ENCODE results near the gene ZNF98. TPM values are rescaled to one million over a fixed set of nuclear protein-coding genes. Genes with fewer than 3 reads are reported as not detected.

The ZNF98 gene
- total RNA-seq: not detected

DNA sequence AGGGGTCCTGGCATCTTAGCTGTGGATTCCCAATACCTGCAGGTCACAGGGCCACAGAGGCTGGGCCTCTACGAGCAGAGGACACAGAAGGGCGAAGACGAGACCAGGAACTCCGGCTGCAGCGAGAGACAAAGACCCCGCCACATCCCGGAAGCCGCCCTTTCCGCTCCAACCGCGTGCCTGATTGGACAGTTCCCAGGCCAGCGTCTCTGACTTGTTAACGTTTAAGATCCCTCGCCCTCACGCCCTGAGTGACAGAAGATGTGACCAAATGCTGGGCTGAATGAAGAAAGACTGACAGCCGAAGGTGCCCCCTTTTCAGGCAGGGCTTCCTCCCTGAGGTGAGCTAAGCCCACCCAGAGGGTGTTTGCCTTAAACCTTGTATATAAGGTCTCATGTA is at the start of gene ZNF98:
ZNF98 (minus strand) TSS at position 136 of the 400 bp plus-strand sequence; CDS start at position 14, 122 bp downstream.

Small RNA genes within 50 kb of the gene (small RNA-seq; reads per million reads assigned to genes)
- gene AC011494.1: 0 reads per million in 2 donors

Other genes starting within 250 kb of the ZNF98 start
- gene ZNF676, start 225.4 kb downstream of the ZNF98 start, total RNA-seq: under 1 TPM in 1 of 2 donors, not detected in 1; 0.34 TPM
- gene ZNF729, start 135.9 kb downstream of the ZNF98 start, total RNA-seq: not detected
- 1 to 10 TPM in 1 of 2 donors, under 1 TPM in 1; 0.34 to 1.7 TPM for gene ZNF492, start 212.0 kb upstream of the ZNF98 start, total RNA-seq

All from melanocyte of skin (primary cell).